A549 (cell line): ENCODE results near the gene ACKR2. TPM values are rescaled to one million over a fixed set of nuclear protein-coding genes. Genes with fewer than 3 reads are reported as not detected.

ENCODE experiments used
- ATAC-seq, 2 experiments: fragments of 200-7000 bp in 1 of 2; fragments of >200 bp in 1 of 2; cut with Nextera tagmentation in 1 of 2; cut with Tn5 transposase in 1 of 2; 3 replicates each; pipeline versions ENCODE4 v1.8.0 to v1.9.1; 2018 to 2020; ENCODE audit warnings: mild to moderate bottlenecking in 1 of 2, moderate library complexity in 1 of 2
- CTCF ChIA-PET: fragments of 300-600 bp; sonication (Branson Sonifier 250); formaldehyde crosslinking; extraction: SDS; loops from one replicate; lab custom pipeline; 2021; ENCODE audit warnings: antibody characterized with exemption, inconsistent platforms; lab: Yijun Ruan, JAX
- POLR2A ChIA-PET: fragments of 350-600 bp; formaldehyde crosslinking; extraction: SDS; loops from one replicate; lab custom pipeline; 2021; ENCODE audit warnings: antibody characterized with exemption, inconsistent platforms; lab: Yijun Ruan, JAX
- DNase-seq, 2 experiments: peaks; one replicate each; pipeline versions ENCODE4 v3.0.0 to v3.0.0-alpha.2; 2011 to 2016; ENCODE audit warnings: low read depth in 1 of 2, low spot score in 1 of 2
- FAIRE-seq: peaks from 2 replicates; lab custom pipeline; 2011; peaks lifted over from hg19 to GRCh38; lab: Jason Lieb, UNC
- H3K27ac ChIP-seq, 2 experiments: fragments of >200 bp; sonication (Bioruptor Twin); formaldehyde crosslinking; 3 replicates each; pipeline ENCODE4 v1.5.1; 2016 to 2017
- H3K4me1 ChIP-seq: fragments of >200 bp; sonication (Bioruptor Twin); formaldehyde crosslinking; 3 replicates; pipeline ENCODE4 v1.6.1; 2016
- H3K4me2 ChIP-seq: fragments of >200 bp; sonication (Bioruptor Twin); formaldehyde crosslinking; 3 replicates; pipeline ENCODE4 v1.6.1; 2016
- H3K4me3 ChIP-seq: fragments of >200 bp; sonication (Bioruptor Twin); formaldehyde crosslinking; 3 replicates; pipeline ENCODE4 v1.5.1; 2016
- H3K9me3 ChIP-seq: fragments of >200 bp; sonication (Bioruptor Twin); formaldehyde crosslinking; 3 replicates; pipeline ENCODE4 v1.6.1; 2016
- CBX2 ChIP-seq: fragments of 200-600 bp; sonication (generic); IDR thresholded peaks from 2 replicates; pipeline ENCODE4 v1.6.1; 2016; ENCODE audit warnings: low read depth, mild to moderate bottlenecking, borderline replicate concordance
- CHD4 ChIP-seq: fragments of 200-600 bp; sonication (generic); IDR thresholded peaks from 2 replicates; pipeline ENCODE4 v1.6.1; 2016; ENCODE audit warnings: antibody characterized with exemption, mild to moderate bottlenecking, borderline replicate concordance
- EHMT2 ChIP-seq: fragments of 200-600 bp; sonication (generic); IDR thresholded peaks from 2 replicates; pipeline ENCODE4 v1.6.1; 2016; ENCODE audit warnings: antibody characterized with exemption, low read depth, mild to moderate bottlenecking, moderate library complexity
- EP300 ChIP-seq, 2 experiments: fragments of >200 bp; sonication (Bioruptor Twin); formaldehyde crosslinking; IDR thresholded peaks; 2 replicates in 1 of 2; 3 replicates in 1 of 2; pipeline ENCODE4 v1.6.1; 2016 to 2017
- FOXS1 ChIP-seq: fragments of 250-450 bp; sonication (Bioruptor Pico); IDR thresholded peaks from 2 replicates; pipeline ENCODE4 v1.5.0; 2020; ENCODE audit warnings: mild to moderate bottlenecking, moderate library complexity
- HDAC2 ChIP-seq: fragments of 200-600 bp; sonication (generic); IDR thresholded peaks from 2 replicates; pipeline ENCODE4 v1.6.1; 2016
- JUNB ChIP-seq: fragments of >200 bp; sonication (Bioruptor Twin); formaldehyde crosslinking; IDR thresholded peaks from 2 replicates; pipeline ENCODE4 v1.6.1; 2016
- KDM1A ChIP-seq: fragments of 200-600 bp; sonication (generic); IDR thresholded peaks from 2 replicates; pipeline ENCODE4 v1.6.1; 2016; ENCODE audit warnings: low read depth, mild to moderate bottlenecking
- NPAS2 ChIP-seq: fragments of 250-450 bp; sonication (Bioruptor Pico); IDR thresholded peaks from 2 replicates; pipeline ENCODE4 v1.8.0; 2022; ENCODE audit warnings: mild to moderate bottlenecking, moderate library complexity, borderline replicate concordance
- POLR2A ChIP-seq: IDR thresholded peaks from 2 replicates; pipeline ENCODE4 v1.6.1; 2012; ENCODE audit warnings: mild to moderate bottlenecking, low read length
- POLR2AphosphoS2 ChIP-seq: conservative IDR thresholded peaks from 2 replicates; pipeline ENCODE4 v1.6.1; 2012; ENCODE audit warnings: low read length, improper control_type of control experiment, inconsistent platforms
- RARB ChIP-seq: fragments of 250-450 bp; sonication (Bioruptor Pico); IDR thresholded peaks from 2 replicates; pipeline ENCODE4 v1.8.0; 2021; ENCODE audit warnings: mild to moderate bottlenecking, moderate library complexity
- RFX5 ChIP-seq: fragments of 450-650 bp; IDR thresholded peaks from 2 replicates; pipeline ENCODE4 v1.7.1; 2014; ENCODE audit warnings: antibody characterized with exemption, mild to moderate bottlenecking, moderate library complexity
- RNF2 ChIP-seq: fragments of 200-600 bp; sonication (generic); IDR thresholded peaks from 2 replicates; pipeline ENCODE4 v1.6.1; 2016; ENCODE audit warnings: low read depth, mild to moderate bottlenecking, antibody characterized with exemption, moderate library complexity, borderline replicate concordance
- SREBF2 ChIP-seq: fragments of 450-650 bp; IDR thresholded peaks from 2 replicates; pipeline ENCODE4 v1.6.1; 2014; ENCODE audit warnings: mild to moderate bottlenecking, moderate library complexity
- ZFP36 ChIP-seq: fragments of 450-650 bp; IDR thresholded peaks from 2 replicates; pipeline ENCODE4 v1.6.1; 2014; ENCODE audit warnings: borderline replicate concordance; ENCODE audit not compliant: partially characterized antibody
- WGBS: methylation state at CpG from one replicate; pipeline ENCODE4 v1.1.6; 2017; ENCODE audit errors: missing lambda C conversion rate; 5-methylcytosine and 5-hydroxymethylcytosine counted together
- polyA plus RNA-seq, 4 experiments: library from polyadenylated mRNA; depleted of rRNA in 3 of 4; stranded (reverse); fragments of >200 nt; fragmentation: RNase III in 1 of 4; extraction: RNeasy Plus Mini Kit Qiagen cat#74134 plus additional on column Dnase treatment in 1 of 4; gene quantifications; 2 replicates in 3 of 4; 3 replicates in 1 of 4; pipeline ENCODE4 v1.2.3, GENCODE V29; 2011 to 2017
- TF ChIP-seq, protein P1 (sequence below): fragments of >200 bp; sonication (Bioruptor Twin); formaldehyde crosslinking; IDR thresholded peaks from 3 replicates; pipeline ENCODE4 v1.5.1; 2016
- TF ChIP-seq, protein P2 (sequence below): fragments of 250-450 bp; sonication (Bioruptor Pico); IDR thresholded peaks from 2 replicates; pipeline ENCODE4 v1.5.0; 2021; ENCODE audit warnings: mild to moderate bottlenecking, moderate library complexity, borderline replicate concordance
- TF ChIP-seq, protein P3 (sequence below): IDR thresholded peaks from 2 replicates; pipeline ENCODE4 v1.6.1; 2012
- TF ChIP-seq, protein P4 (sequence below): fragments of 150-350 bp; IDR thresholded peaks from 2 replicates; pipeline ENCODE4 v1.6.1; 2014; ENCODE audit warnings: low read depth, mild to moderate bottlenecking, low read length
- TF ChIP-seq, protein P5 (sequence below): IDR thresholded peaks from 2 replicates; pipeline ENCODE4 v1.6.1; 2012

Gene ACKR2
- polyA plus RNA-seq, 2 of the 4 experiments (the other 2 are of a cell fraction): 0.06 TPM; not detected in 1

DNA sequence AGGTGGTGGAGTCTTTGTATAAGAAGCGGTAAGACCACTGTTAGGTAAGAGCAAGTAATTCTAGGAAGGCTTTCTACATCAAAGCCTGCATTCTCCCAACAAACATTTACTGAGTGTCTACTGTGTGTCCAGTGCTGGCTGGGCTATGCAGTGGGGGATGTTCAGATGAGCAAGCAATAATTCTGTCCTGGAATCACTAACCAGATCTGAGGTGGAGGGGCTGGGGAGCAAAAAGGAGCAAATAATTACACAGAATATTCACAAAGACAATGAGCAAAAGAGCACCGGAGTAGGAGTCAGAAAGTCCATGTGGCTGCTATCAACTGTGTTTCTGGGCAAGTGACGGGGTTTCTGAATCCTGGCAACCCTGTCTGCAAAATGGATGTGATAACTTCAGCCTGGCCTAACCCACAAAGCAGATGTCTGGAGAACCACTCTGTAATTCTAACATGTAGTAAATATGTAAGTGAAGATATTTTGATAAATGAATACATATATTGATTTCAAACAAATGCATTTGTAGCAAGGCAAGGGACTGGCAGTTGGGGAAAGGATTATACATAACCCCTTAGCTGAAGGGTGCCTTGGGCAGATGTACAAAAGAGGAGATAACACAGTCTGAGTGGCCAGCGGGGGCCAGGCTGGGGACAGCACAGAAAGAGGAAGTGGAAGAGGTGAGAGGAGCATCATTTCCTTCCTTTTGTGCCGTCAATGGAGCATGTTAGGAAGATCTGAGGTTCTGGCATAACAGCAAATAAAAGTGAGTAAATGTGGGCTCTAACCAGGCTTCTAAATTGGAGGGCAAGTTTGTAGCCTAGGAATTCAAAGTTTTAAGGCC, 37.7 kb downstream of the ACKR2 start:
- Histone ChIP-seq H3K4me2 (no peak overlapping the region), H3K9me3 (no peaks in the 10 kb centered on the region), H3K4me1 (no peaks in the 10 kb centered on the region), H3K4me3 (no peak overlapping the region), H3K27ac (no peak overlapping the region)
- FAIRE-seq (no peak), DNase-seq (no peak), ATAC-seq (no peak)
- TF ChIP-seq RARB (CRISPR knock-in tag) (no peak), CBX2 (no peak), FOXS1 (CRISPR knock-in tag) (no peak)
- TF ChIP-seq, protein P1, sequence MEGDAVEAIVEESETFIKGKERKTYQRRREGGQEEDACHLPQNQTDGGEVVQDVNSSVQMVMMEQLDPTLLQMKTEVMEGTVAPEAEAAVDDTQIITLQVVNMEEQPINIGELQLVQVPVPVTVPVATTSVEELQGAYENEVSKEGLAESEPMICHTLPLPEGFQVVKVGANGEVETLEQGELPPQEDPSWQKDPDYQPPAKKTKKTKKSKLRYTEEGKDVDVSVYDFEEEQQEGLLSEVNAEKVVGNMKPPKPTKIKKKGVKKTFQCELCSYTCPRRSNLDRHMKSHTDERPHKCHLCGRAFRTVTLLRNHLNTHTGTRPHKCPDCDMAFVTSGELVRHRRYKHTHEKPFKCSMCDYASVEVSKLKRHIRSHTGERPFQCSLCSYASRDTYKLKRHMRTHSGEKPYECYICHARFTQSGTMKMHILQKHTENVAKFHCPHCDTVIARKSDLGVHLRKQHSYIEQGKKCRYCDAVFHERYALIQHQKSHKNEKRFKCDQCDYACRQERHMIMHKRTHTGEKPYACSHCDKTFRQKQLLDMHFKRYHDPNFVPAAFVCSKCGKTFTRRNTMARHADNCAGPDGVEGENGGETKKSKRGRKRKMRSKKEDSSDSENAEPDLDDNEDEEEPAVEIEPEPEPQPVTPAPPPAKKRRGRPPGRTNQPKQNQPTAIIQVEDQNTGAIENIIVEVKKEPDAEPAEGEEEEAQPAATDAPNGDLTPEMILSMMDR: no peak
- POLR2A ChIA-PET: interaction anchor here (0.6 kb wide), 1 partner anchor 246 kb away, joined by 3 read pairs; the partner anchor contains the start of gene NKTR
- CTCF ChIA-PET: interaction anchor here (0.6 kb wide), 1 partner anchor 109 kb away, joined by 3 read pairs; no protein-coding TSS in a partner anchor
- 52% methylated on average over 5 of the region's 5 CpGs for WGBS

DNA sequence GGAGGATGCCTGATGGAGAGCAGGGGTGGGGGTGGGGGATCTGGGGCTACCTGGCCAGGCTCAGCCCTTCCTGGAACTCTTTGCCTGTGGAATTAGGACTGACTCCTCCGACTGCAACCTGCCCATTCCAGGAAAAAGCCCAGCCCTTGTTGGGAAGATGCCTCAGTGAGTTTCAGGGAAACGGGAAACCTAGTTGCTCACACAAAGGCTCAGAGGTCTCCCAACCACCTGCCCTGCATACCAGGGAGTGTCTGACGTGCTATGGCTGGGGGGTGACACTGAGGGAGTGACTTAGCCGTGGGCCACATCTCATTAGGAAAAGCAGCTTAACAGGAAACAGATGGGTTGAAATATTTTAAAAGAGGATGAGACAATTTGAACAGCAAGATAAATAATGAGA, 38.5 kb downstream of the ACKR2 start:
- Histone ChIP-seq H3K4me3 (no peak overlapping the region), H3K4me1 (no peaks in the 10 kb centered on the region), H3K9me3 (no peaks in the 10 kb centered on the region), H3K4me2 (no peak overlapping the region), H3K27ac (no peak overlapping the region)
- DNase-seq: no peak
- ChIA-PET POLR2A (interaction anchor here (0.6 kb wide), 1 partner anchor 247 kb away, joined by 3 read pairs; the partner anchor contains the start of gene NKTR), CTCF (interaction anchor here (0.6 to 4.1 kb wide), 2 partner anchors 8 to 108 kb away, joined by 3 to 12 read pairs; no protein-coding TSS in a partner anchor)
- ATAC-seq: no peak
- TF ChIP-seq, protein P2, sequence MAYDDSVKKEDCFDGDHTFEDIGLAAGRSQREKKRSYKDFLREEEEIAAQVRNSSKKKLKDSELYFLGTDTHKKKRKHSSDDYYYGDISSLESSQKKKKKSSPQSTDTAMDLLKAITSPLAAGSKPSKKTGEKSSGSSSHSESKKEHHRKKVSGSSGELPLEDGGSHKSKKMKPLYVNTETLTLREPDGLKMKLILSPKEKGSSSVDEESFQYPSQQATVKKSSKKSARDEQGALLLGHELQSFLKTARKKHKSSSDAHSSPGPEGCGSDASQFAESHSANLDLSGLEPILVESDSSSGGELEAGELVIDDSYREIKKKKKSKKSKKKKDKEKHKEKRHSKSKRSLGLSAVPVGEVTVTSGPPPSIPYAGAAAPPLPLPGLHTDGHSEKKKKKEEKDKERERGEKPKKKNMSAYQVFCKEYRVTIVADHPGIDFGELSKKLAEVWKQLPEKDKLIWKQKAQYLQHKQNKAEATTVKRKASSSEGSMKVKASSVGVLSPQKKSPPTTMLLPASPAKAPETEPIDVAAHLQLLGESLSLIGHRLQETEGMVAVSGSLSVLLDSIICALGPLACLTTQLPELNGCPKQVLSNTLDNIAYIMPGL (CRISPR knock-in tag): no peak
- no peak for FAIRE-seq
- 24% methylated on average over 3 of the region's 4 CpGs for WGBS

DNA sequence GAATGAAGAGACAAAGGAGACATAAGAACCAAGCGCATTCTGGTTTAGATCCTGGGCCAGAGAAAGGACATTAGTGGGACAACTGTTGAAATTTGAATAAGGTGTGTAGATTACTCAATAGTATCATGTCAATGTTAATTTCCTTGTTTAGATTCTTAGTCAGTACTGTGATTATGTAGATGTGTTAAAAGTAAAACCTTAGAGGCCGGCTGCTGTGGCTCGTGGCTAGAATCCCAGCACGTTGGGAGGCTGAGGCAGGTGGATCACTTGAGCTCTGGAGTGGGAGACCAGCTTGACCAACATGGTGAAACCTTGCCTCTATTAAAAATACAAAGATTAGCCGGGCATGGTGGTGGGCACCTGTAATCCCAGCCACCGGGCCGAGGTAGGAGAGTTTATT, 39.8 kb downstream of the ACKR2 start:
- no peaks in the 10 kb centered on the region for H3K4me1 ChIP-seq
- WGBS: 63% methylated on average over 7 of the region's 7 CpGs
- H3K9me3 ChIP-seq: no peaks in the 10 kb centered on the region
- no peak overlapping the region for H3K4me3 ChIP-seq
- no peak overlapping the region for H3K4me2 ChIP-seq
- TF ChIP-seq CHD4: no peak
- TF ChIP-seq, protein P3, sequence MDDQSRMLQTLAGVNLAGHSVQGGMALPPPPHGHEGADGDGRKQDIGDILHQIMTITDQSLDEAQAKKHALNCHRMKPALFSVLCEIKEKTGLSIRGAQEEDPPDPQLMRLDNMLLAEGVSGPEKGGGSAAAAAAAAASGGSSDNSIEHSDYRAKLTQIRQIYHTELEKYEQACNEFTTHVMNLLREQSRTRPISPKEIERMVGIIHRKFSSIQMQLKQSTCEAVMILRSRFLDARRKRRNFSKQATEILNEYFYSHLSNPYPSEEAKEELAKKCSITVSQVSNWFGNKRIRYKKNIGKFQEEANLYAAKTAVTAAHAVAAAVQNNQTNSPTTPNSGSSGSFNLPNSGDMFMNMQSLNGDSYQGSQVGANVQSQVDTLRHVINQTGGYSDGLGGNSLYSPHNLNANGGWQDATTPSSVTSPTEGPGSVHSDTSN: no peak
- TF ChIP-seq ZFP36: no peak
- TF ChIP-seq HDAC2: no peak
- no peak for TF ChIP-seq POLR2AphosphoS2
- TF ChIP-seq, protein P2 (CRISPR knock-in tag): no peak
- TF ChIP-seq, protein P4, sequence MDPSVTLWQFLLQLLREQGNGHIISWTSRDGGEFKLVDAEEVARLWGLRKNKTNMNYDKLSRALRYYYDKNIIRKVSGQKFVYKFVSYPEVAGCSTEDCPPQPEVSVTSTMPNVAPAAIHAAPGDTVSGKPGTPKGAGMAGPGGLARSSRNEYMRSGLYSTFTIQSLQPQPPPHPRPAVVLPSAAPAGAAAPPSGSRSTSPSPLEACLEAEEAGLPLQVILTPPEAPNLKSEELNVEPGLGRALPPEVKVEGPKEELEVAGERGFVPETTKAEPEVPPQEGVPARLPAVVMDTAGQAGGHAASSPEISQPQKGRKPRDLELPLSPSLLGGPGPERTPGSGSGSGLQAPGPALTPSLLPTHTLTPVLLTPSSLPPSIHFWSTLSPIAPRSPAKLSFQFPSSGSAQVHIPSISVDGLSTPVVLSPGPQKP: no peak
- no peak for TF ChIP-seq JUNB
- no peak for TF ChIP-seq RNF2
- no peak for TF ChIP-seq SREBF2
- TF ChIP-seq POLR2A: no peak
- TF ChIP-seq NPAS2: no peak
- TF ChIP-seq, protein P5, sequence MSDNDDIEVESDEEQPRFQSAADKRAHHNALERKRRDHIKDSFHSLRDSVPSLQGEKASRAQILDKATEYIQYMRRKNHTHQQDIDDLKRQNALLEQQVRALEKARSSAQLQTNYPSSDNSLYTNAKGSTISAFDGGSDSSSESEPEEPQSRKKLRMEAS: no peak
- TF ChIP-seq KDM1A: no peak
- TF ChIP-seq RFX5: no peak
- TF ChIP-seq EHMT2: no peak
- no peak for TF ChIP-seq EP300 (IDR thresholded peaks at IDR 0.05)
- TF ChIP-seq, all 56 proteins: peak for 0
- no peak for DNase-seq
- ChIA-PET POLR2A (no interaction called here), CTCF (interaction anchor here (4.1 kb wide), 1 partner anchor 9 kb away, joined by 12 read pairs; no protein-coding TSS in a partner anchor)
- no peak for ATAC-seq
- FAIRE-seq: no peak
- H3K27ac ChIP-seq: no peak overlapping the region
